Activated CD8-positive, alpha-beta memory T cell treated with anti-CD3 and anti-CD28 coated beads, Interleukin-2, amount 50 U/mL, for 4 hours (primary cell): Measurements from ENCODE around the gene TARBP2.
"Not testable (repeated sequence)": the region's sequence is repeated elsewhere in the genome, so short reads cannot be mapped to it uniquely, and the experiment has no call there.

Experiments used
- DNase-seq: peaks from one replicate; pipeline ENCODE4 v3.0.0-alpha.2; 2020

Gene TARBP2

DNA sequence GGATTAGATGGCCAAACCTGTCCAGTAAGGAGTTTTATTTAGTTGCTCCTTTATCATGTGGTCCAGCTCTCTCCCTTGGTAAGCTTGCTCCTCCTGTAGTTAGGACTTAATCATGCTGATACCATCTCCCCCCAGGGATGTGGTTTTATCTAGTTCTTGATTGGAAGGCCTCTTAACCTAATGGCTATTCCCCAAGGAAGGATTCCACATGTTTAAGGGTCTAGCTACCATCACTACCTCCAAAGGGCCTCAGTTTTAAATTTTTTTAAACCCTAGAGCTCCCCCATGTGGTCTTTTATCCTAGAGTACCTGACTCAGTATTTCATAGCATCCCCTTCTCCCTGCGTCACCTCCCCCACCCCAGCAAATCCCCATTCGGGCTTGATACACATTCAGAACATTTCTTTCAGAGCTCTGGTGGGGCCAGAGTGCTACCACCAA is 24.3 kb upstream of the TARBP2 start:
- no peak for DNase-seq

DNA sequence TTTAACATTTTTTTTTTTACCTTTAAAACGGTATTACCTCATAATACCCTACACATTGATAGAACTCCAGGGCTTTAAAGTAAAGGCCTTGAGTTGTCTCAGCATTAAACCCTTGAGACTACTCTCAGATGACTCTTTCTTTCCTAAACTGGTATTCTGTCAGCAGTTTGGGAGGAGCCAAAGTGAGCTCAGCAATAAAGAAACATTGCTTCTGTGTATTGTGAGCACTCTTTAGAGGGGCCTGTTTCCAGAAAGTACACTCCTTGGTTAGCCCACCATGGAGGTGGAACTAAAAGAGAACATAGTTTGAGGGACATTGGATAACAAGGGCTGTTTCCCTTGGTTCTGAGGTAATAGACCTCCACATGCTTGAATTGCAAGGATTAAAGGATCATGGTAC is 22.2 kb upstream of the TARBP2 start:
- no peak for DNase-seq

DNA sequence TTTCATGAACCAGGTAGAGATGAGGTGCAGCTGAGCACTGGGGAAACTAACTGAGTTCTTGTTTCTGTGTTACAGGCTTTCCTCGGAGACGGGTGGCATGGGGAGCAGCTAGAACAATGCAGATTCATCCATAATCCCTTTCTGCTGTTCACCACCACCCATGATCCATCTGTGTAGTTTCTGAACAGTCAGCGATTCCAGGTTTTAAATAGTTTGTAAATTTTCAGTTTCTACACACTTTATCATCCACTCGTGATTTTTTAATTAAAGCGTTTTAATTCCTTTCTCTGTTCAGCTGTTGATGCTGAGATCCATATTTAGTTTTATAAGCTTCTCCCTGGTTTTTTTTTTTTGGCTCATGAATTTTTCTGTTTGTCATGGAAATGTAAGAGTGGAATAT is 21.8 kb upstream of the TARBP2 start:
- no peak for DNase-seq

DNA sequence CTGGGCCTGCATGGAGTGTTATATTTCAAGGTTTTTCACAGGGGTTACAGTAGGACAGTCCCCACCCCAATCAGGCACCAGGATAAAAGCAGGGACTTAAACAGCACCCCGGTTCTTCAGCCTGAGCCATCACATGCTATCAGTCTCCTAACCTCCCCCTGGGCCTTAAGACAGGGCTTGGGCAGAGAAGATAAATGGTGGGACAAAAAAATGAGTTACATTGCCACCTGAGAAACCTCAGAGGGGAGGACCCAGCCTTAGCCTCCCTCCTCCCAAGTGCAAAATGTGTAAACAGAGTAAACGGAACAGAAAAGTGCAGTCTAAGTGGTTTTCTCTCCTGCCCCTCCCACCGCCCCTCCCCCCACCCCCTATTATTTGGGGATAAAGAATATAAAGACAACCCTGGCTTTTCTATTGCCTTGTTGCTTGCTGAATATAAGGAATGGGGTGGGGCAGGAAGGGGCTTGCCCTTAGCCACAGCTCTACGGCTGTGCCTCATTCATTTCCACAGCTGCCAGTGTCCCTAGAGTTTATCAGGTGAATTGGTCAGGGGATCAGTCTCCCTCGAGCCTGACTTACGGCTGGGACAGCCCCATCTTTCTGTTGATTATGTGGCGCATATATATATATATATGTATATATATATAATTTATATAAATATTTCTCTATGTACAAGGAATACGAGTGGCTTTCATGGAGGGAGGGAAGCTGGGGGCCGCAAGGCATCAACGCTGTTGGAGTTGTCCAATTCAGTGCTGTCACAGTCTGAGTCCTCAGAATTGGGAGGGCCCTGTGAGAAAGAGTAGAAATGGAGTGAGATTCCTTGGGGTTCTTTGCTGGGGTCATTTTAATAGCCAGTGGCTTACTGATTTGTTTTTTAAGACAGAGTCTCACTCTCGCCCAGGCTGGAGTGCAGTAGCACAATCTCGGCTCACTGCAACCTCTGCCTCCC is 20.3 kb upstream of the TARBP2 start:
- DNase-seq: no peak

DNA sequence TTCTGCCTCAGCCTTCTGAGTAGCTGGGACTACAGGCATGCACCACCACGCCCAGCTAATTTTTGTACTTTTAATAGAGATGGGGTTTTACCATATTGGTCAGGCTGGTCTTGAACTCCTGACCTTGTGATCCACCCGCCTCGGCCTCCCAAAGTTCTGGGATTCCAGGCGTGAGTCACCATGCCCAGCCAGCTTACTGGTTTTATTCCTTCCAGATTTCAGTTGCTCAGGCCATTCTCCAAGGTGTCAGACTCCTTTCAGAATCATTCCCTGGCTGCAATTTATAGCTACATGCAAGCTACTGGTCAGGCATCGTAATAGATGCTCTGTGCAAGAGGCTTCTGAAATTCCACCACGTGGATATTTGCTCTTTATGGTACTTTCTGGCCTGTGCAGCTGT is 19.6 kb upstream of the TARBP2 start:
- not testable (repeated sequence) for DNase-seq

DNA sequence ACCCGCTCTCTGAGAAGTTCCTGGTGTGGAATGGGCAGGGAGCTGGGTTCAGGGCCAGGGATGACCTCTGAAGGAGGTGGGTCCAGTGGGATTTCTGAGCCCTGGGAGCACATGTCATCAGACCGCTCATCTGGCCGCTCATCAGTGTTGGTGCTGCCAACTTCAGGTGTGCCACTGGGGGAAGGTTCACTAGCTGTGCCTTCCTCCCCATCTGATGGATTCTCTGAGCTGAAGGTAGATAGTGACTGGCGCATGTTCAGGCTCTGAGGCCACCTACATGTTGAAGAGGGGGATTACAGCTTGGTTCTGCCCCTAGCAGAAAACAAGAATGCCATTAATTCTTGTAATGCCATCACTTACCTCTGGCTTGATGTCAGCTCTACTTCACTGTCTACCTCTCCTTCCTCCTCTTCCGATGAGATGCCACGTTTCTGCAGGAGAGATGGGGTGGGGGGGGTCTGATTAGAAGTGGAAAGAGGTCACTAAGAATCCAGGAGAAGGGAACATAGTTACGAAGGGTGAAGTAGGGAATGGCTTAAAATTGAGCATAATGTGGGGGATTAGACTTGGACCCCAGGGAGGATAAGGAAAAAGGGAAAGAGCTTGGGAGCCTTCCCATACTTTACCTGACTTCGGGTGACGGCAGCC is 19.0 kb upstream of the TARBP2 start:
- DNase-seq: no peak

DNA sequence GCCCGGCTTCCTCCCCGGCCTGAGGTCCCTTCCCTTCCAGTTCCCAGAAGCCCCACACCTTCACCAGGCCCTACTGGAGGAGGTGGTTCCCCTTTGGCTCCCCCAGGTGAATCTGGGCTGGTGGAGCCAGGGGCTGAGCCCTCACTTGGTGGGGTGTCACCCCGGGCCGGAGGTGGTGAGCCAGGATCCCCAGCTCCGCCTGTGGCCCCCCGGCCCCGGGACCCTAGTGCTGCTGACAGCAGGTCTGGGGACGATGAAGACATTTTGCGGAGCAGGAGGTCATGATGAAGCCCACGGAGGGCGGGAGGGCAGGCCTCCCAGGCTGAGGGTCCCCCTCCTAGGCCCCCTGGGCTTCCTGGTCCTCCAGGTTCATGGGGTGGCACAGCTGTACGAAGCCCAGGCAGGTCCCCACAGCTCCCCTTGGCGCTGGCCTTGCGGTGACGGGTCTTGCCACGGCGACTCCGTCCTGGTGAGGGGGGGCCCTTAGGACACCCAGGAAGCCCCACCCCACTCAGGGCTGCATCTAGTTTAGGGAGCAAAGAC is 18.4 kb upstream of the TARBP2 start:
- no peak for DNase-seq

DNA sequence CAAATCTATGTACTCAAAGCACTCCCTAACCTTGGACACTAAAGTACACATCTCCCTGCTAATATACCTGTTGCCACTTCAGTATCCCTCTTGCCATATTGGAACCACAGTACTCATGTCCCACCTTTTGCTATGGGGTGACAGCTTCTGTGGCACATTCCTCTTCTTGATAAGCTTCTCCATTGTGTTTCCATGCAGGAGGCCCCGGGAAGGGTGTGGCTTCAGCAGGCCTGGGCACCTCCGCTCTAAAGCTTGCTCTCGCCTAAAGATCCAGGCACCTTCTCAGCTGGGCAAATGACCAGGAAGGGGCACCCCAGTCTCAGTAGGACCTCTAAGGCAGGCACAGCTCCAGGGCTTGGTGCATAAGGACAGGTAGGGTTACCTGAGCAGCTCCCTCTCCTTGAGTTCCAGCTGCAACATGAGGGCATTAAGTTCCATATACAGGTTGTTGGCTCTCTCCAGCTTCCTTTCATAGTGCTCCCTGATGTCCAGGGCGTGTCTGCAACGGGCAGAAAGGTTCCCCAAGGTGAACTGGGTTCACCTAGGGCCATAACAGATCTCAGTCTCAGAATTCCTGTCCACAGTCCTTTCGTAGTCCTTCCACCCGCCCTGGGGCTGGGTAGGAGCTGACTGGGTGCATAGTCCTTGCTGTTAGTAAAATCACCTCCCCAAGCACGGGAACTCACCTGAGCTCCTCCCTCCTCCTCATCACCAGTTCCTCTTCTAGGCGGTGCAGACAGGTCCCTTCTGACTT is 17.7 kb upstream of the TARBP2 start:
- no peak for DNase-seq

DNA sequence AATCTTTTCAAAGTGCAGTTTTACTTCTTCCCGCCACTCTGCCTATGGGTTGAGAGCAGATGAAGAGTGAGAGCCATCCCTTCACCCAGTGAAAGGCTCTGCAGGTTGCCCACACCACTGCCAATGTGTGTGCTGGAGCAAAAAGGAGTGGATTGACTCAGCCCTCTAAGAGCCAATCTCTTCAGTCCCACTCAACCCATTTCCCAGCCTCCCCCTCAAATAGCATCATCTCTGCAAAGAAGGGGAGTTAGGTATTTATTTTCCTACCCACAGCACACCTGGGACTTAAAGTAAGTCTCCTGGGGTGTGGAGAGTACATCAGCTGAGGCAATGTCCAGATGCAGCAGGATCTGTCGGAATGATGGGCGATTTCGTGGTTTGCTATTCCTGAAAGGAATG is 17.1 kb upstream of the TARBP2 start:
- DNase-seq: no peak

DNA sequence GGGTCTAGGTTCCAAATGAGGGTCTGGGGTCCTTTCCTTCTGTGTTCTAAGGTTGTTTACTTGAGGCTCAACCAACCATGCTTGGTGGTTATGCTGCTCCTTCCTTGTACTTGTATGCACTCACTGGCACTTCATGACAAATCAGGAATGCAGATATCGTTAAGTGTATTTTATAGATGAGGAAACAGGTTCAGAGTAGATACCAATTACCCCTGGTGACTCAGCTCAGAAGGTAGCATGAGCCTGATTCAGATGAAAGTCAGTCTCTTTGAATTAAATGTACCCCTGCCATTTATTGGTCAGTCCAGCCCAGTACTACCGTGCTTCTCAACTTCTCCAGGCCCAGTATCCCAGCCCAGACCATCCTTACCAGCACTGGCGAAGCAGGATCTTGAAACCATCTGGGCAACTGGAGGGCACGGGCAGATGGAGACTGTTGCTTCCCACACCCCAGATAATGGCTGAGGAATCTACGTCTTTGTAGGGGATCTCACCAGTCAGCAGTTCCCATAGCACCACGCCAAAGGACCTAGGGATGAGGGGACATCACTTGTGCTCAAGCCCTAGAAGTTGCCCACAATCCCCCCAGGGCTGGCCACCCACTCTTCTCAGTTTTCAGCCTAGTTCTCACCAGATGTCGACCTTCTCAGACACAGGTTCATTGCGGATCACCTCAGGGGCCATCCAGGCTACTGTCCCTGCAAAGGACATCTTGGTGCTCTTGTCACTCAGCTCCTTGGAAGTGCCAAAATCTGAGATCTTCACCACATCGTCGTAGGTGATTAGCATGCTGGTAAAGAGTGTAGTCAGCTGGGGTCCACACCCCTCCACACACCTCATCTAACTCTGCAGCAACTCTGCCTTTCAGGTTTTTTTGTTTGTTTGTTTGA is 16.2 kb upstream of the TARBP2 start:
- no peak for DNase-seq

DNA sequence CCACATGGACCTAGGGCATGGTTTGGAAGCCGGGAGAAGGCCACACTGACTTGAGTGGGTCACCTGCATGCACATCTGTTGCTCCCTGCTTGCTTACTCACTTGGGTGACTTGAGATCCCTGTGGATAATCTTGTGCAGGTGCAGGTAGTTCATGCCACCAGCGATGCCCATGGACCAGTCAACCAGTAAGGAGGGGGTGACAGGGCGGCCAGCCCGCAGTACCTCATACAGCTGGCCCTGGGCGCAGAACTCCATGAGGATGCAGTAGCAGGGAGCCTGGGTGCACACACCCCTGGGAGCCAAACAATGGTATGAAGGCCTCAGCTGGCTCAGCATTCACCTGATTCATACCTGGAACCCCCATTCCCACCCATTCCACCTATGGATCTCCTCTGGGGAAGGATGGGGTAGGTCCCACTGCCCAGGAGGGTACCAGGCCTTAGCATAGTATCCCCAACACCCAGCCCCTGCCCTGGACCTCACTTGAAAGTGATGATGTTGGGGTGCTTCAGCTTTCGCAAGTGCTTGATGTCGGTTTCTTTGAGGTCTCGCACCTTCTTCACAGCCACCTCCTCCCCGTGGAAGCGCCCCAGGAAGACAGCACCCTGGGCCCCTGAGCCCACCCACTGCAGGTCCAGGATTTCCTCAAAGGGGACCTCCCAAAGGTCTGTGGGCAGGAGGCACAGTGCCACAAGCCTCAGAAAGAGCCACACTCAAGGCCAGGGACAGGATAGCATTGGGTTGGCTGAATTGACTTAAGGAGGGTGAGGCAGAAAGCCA is 14.9 kb upstream of the TARBP2 start:
- no peak for DNase-seq

DNA sequence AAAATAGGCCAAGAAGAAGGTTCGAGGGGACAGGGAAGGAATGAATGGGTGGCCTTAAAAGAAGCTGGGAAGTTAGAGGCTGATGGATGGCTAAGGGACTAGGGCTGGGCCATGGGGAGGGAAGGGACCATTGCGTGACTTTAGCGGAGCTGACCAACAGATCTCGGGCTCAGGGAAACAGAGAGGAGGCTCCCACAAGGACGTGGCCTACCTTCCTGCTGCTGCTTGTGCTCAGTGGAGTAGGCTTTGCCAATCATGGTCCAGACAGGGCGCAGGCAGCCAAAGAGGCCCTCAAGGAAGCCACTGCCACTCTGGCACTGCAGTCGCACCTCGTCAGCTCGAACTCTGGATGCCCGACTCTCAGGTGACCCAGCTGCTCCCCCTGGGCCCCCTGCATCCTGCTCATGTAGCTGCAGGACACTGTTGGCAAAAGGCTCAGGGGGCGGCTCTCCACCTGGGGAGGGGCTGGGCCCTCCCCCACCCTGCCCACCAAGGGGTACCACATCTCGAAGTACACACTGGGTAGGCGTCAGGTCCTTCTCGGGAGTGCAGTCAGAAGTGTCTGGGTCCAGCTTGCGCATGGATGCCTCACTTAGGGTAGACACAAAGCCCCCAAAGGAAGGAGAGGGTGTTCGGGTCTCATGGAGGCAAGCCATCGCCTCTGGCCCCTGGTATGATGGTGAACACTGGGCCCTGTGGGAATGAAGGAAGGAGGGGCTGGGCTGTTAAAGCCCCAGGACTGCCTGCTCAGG is 14.2 kb upstream of the TARBP2 start:
- DNase-seq: no peak

DNA sequence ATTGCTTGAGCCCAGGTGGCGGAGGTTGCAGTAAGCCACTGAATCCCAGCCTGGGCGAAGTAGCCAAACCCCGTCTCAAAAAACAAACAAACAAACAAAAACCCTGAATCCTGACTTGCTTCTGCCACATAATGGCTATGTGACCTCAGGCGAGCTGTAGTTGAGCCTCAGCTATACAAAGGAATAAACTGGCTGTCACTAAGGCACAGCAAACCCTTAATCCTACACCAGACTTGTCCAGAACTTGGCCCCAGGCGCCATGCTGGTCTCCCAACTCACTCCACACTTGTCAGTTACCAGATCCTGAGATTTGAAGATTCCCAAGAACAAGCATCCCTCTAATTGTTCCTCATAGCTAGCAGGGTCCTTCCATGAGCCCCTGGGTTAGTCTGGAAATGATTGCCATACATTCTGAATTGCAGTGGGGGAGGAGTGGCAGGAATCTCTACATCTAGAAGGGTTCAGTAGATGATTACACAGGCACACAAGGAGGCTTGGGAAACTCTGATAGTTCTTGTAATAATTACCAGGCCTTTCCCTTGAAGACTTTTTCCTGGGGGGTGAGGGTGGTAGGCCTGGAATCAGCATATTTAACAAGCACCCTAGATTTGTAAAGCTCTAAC is 11.7 kb upstream of the TARBP2 start:
- DNase-seq: no peak

DNA sequence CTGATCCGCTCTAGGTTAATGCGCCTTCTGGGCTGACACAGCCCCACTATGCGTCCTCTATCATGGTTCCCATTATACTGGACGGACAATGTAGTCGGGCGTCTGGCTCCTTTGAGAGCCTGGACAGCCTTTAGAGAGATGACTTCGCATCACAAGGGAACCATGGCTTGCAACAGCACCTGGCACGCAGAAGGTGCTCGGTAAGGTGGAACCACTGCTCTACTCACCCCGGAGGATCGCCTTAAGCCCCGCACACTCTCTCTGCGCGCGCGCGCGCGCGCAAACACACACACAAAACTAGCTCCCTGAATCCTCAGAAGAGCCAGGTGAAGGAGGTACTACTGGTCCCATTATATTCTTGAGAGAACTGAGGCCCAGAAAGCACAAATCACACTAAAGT is 8.9 kb upstream of the TARBP2 start:
- DNase-seq: no peak

DNA sequence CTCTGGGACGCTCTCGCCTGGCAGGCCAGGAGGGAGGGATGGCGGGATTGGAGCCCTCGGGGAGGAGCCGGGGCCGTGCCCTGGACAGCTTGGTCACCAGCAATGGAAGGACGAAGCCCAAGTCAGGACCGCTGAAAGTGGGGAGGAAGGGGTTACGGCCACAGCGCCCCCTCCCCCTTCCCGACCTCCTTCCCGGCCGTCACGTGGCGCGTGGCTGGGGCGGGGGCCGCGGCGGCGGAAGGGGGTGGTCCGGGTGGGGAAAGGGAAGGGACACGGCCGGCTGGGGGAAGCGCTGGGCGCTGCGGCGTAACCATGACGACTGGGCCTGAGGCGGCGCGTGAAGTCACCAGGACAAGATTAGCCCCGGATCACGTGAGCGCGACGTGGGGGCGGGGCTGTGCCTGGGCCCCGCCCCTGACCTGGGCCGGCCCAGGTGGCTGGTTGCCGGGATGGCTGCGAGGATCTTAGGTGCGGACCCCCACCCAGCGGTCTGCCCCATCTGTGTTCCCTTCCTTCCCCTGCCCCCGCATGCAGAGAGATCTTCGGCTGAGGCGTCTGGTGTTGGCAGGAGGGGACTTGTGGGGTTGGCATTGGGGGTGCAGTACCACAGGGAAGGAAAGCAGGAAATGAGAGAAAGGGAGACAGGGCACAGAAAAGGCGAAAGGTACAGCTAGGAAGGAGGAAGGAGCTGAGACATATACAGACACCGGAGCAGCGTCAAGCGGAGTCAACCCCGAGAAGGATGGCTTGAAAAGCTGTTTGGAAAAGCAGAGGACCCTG is 8.1 kb upstream of the TARBP2 start:
- peak; percentile 85 for DNase-seq

DNA sequence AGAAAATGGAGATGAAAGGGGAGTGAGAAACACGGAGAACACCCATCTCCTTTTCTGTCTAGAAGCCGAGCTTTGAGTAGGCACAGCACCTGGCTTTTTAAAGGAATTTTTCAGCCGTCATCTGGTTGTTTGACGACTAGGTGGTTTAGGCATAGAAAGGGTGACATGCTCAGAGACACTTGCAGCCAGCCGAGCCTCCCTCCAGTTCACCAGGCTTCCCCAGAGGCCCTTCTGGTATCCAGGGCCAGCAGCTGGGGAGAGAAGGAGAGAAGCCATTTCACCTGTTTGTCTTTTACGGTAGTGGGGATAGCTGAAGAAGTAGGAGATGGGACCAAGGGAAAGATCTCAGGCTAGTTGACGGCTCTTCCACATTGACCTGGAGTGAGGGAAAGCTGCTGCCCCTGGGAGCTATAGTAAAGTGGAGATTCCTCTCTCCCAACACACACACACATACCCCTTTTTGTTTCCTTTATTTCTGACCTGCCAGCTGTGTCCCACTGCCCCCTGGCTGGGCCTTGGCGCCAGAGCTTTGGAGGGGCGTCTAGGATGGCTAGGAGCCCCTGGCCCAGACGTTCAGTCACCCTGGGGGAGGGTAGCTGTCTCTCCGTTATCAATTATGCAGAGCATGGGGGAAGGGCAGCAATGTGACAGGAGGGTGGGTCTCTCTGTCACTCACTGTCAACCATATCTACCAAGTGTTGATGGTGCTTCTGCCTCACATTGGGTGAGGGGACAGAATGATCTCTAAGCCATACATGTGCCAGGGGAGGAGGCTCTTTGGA is 7.3 kb upstream of the TARBP2 start:
- DNase-seq: no peak

DNA sequence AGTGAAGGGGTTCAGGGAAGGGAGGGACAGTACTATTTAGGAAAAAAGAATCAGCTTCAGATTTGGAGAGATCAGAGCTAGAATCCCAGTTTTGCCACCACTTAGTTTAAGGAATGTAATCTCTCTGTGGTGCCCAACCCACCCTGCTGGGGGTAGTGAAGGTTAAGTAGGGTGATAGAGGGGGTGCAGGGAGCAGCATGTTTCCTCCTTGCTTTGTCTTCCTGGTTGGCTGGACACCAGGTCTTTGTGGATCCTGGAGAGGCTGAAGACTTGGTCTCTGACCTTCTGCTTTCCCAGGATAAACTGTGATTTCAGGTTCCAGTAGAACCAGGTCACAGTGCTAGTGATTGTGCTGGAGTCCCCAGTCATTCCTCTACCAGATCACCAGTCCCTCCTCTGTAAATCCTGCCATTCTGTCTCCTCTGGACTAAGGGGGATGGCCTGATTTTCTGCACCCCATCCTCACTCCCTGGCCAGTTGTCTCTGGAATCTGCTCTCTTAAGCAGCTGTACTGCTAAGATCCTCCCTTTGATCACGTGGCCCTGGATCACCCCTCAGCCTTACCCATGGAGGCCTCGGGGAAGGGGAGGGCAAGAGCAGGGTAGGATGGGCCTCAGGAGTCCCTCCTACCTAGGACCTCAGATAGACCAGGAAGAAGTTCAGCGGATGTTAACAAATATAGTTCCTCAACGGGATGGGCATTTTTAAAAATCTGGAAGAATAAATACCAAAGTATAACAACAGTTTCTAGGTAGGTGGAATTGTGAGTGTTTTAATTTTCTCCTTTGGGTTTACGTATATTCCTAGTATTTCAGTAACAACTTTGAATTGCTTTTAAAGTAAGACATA is 5.0 kb upstream of the TARBP2 start:
- no peak for DNase-seq

DNA sequence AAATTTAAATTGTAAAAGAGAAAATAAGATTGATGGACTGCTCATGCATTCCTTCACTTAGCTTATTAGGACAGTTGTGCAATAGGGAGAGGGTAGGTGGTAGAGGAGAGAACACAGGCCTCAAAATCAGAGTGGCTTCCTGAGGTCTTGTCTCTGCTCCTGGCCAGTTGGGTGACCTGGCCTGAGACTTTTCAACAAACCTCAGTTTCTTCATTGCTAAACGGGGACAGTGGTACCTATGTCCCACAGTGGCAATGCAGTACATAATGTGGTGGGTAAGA is 4.4 kb upstream of the TARBP2 start:
- DNase-seq: no peak
